Cardiac fibroblast (primary cell): ENCODE results near the gene LSAMP.

Source experiments
- DNase-seq, 2 donors: peaks; one replicate each; pipeline versions ENCODE4 v3.0.0 to v3.0.0-alpha.2; 2010; ENCODE audit warnings: low read depth in 2 of 2
- H3K4me3 ChIP-seq, 2 donors: replicated peaks in 1 of 2; 1 replicate in 1 of 2; 2 replicates in 1 of 2; pipeline ENCODE4 v1.5.1; 2011; ENCODE audit warnings: low read depth in 2 of 2, low read length in 2 of 2, mild to moderate bottlenecking in 2 of 2, moderate library complexity in 1 of 2
- TF ChIP-seq, protein P1 (sequence below): IDR thresholded peaks from one replicate; pipeline ENCODE4 v1.5.1; 2011; ENCODE audit warnings: low read depth, mild to moderate bottlenecking, low read length, inconsistent platforms

The LSAMP gene

DNA sequence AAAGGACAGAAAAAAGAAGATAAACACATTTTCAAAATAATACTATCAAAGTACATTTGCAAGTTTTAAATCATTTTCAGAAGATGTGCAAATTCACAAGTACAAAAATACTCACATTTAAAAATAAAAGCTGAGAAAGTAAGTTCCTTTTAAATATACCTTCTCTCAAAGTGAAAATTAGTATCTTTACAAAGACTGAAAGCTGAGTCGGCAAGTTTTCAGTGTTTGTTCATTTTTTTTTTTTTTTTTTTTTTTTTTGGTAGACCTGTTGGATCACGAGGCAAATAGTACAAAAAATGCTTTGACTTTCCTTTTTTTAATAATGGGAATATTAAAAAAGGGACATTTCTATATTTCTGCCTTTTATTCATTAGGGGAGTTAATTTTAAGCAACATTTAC is 317.8 kb downstream of the LSAMP start:
- no peak for DNase-seq
- H3K4me3 ChIP-seq, result no peak overlapping the region
- TF ChIP-seq, protein P1, sequence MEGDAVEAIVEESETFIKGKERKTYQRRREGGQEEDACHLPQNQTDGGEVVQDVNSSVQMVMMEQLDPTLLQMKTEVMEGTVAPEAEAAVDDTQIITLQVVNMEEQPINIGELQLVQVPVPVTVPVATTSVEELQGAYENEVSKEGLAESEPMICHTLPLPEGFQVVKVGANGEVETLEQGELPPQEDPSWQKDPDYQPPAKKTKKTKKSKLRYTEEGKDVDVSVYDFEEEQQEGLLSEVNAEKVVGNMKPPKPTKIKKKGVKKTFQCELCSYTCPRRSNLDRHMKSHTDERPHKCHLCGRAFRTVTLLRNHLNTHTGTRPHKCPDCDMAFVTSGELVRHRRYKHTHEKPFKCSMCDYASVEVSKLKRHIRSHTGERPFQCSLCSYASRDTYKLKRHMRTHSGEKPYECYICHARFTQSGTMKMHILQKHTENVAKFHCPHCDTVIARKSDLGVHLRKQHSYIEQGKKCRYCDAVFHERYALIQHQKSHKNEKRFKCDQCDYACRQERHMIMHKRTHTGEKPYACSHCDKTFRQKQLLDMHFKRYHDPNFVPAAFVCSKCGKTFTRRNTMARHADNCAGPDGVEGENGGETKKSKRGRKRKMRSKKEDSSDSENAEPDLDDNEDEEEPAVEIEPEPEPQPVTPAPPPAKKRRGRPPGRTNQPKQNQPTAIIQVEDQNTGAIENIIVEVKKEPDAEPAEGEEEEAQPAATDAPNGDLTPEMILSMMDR, result no peak

- TF ChIP-seq, protein P1, result no peak
- no peak for DNase-seq
- H3K4me3 ChIP-seq, result no peak overlapping the region
Measured at GRCh38 chr3:116124166-116124565, 321.1 kb downstream of the LSAMP start.

DNA sequence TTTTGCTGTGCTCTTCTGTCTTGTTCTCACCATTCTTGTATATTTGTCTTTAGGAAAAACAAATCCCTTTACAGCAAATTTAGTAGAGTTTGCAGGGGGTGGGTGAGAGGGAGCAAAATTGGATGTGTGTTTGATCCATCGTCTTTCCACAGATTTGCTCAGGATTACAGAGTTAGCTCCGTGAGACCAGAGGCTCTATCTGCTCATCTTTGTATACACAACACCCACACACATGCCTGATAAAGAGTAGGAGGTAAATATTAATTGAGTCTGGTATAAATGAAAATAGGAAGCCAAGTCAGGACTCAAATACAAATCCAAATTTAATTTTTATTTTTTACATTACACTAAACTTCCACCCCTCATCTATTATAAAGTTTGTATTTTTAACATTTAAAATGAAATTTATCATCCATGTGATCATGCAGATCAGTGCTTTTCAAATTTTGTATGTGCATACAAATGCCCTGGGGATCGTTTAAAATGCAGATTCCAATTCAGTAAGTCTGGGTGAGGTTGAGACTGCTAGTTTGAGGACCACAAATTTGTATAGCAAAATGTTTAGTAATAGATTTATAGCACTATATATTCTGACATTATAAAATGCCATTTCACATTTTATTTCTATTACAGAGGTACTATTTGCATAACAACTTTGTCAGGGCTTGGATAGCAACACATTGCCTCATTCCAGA is 326.7 kb downstream of the LSAMP start:
- DNase-seq, result no peak
- TF ChIP-seq, protein P1, result no peak
- H3K4me3 ChIP-seq, result no peak overlapping the region

GRCh38 chr3:116114586-116114985 is 330.7 kb downstream of the LSAMP start:
- H3K4me3 ChIP-seq, result no peak overlapping the region
- TF ChIP-seq, protein P1, result no peak
- DNase-seq, result no peak

DNA sequence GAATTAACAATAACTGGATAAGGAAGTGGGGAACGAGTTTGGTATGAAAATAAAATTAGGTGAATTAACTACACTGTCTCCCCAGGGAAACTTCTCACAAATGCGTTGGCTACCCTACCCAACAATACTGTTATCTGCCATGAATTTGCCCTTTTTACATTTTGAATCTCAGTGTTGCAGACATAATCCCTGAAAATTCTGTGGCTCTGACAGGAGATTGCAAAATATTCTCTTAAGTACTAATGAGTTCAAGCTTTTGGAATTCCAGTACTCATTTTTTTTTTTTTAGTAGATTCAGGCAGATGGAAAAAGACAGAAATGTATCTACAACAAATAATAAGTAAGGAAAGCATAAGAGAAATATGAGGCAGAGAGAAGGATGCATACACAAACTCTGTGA is 332.6 kb downstream of the LSAMP start:
- DNase-seq, result peak; percentile 30 to 41
- TF ChIP-seq, protein P1, result no peak
- H3K4me3 ChIP-seq, result no peak overlapping the region

GRCh38 chr3:116111765-116112164 is 333.5 kb downstream of the LSAMP start:
- TF ChIP-seq, protein P1, result no peak
- no peak overlapping the region for H3K4me3 ChIP-seq
- DNase-seq, result no peak
